Fibroblast of skin of scalp (primary cell): ENCODE results near the gene HTT. TPM values are rescaled to one million over a fixed set of nuclear protein-coding genes. Genes with fewer than 3 reads are reported as not detected.

Experiments used
- DNase-seq: peaks from one replicate; pipeline ENCODE4 v3.0.0-alpha.2; 2013
- polyA plus RNA-seq, 2 experiments: library from polyadenylated mRNA; unstranded; fragments of 120-200 nt; gene quantifications; one replicate each; pipeline ENCODE4 v1.2.1, GENCODE V29; 2013; ENCODE audit not compliant: insufficient read length in 2 of 2

The HTT gene
- polyA plus RNA-seq (2013, experiment 1 of 2; ENCODE audit: insufficient read length) = 22.6 TPM
- 21.8 TPM for polyA plus RNA-seq (2013, experiment 2 of 2; ENCODE audit: insufficient read length)

DNA sequence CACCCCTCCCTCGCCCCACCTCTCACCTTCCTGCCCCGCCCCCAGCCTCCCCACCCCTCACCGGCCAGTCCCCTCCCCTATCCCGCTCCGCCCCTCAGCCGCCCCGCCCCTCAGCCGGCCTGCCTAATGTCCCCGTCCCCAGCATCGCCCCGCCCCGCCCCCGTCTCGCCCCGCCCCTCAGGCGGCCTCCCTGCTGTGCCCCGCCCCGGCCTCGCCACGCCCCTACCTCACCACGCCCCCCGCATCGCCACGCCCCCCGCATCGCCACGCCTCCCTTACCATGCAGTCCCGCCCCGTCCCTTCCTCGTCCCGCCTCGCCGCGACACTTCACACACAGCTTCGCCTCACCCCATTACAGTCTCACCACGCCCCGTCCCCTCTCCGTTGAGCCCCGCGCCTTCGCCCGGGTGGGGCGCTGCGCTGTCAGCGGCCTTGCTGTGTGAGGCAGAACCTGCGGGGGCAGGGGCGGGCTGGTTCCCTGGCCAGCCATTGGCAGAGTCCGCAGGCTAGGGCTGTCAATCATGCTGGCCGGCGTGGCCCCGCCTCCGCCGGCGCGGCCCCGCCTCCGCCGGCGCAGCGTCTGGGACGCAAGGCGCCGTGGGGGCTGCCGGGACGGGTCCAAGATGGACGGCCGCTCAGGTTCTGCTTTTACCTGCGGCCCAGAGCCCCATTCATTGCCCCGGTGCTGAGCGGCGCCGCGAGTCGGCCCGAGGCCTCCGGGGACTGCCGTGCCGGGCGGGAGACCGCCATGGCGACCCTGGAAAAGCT lies at the start of gene HTT, which contains the start of gene HTT-AS:
Gene HTT, plus strand, starts transcription at position 604 of the 768 bp plus-strand sequence. Its CDS starts 145 bp downstream, at position 749.
Gene HTT-AS, minus strand, starts transcription at position 461 of the 768 bp plus-strand sequence.
- DNase-seq = peak; percentile 95

DNA sequence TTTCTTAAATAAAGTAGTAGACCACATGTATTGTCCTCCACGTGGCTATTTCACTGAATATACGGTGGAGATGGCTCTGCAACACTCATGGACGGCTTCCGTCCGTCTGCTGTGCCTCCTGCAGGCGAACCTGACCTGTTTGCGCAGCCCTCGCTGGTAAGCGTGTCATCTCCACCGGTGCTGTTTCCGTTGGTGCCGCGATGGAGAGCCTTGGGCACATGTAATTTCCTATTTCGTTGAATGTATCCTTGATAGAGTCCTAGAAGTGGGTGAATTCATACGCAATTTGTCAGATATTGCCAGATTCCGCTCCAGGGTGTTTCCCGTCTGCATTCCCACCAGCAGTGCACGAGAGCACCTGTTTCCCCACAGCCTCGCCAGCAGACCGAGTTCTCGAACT lies 48.6 kb upstream of the HTT start:
- no peak for DNase-seq

DNA sequence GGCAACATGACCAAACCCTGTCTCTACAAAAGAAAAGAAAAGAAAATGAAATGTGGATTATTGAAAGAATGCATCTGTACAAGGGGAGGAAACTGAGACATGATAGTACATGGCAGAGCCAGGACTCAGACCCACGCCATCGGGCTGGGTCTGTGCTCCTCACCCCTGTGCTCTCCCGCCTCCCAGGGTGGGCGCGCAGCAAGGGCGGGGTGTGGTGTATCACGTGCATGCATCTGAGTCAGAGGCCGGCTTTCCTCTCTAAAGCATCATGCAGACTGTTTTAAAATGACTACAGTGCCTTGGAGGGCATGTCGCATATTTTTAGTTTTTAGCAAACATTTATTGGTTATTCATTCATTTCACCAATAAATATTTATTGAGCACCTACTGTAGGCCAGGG lies 47.9 kb upstream of the HTT start:
- no peak for DNase-seq

DNA sequence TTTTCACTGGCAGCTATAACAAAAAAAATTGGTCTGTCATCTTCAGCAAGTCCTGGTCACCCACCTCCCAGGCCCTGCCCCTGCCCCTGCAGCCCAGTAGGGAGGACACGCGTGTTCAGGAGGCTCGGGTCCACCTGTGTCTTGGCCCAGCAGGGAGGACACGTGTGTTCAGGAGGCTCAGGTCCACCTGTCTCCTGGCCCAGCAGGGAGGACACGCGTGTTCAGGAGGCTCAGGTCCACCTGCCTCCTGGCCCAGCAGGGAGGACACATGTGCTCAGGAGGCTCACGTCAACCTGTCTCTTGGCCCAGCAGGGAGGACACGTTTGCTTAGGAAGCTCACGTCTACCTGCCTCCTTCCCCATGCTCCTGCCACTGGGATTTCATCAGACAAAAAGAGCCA lies 45.0 kb upstream of the HTT start:
- no peak for DNase-seq

DNA sequence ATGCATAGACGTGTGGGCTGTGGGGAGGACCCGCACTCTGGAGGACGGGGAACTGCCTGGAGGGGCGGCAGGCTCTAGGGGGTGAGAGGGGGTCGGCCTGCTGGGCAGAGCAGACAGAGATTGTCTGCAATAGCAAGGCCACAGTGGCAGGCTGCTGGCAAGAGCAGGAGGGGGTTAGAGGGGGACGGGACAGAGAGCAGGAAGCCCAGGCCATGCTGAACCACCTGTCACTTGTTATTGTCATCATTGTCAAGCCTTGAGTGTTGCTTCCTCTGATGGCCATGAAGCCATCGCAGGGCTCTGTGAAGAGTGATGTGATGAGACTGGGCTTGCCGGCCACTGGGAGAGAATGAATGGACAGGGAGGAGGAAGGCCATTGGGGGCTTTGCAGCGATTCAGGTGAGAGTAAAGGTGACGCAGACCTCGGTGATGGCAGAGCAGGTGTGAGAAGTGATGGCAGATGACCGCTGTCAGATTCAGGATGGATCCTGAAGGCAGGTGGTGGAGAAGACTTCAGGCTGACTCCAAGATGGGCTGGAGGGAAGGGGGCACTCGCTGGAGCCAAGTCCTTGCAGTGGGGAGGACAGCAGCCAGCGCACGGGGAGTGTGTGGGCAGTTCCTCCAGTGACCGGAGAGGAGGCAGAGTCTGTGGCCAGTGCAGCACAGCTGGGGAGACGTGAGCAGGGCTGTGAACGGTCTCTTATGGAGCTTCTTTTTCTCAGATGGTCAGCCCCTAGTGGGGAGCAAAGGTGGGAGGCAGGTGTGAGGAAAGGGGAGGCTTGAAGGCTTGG lies 43.7 kb upstream of the HTT start:
- DNase-seq = no peak

DNA sequence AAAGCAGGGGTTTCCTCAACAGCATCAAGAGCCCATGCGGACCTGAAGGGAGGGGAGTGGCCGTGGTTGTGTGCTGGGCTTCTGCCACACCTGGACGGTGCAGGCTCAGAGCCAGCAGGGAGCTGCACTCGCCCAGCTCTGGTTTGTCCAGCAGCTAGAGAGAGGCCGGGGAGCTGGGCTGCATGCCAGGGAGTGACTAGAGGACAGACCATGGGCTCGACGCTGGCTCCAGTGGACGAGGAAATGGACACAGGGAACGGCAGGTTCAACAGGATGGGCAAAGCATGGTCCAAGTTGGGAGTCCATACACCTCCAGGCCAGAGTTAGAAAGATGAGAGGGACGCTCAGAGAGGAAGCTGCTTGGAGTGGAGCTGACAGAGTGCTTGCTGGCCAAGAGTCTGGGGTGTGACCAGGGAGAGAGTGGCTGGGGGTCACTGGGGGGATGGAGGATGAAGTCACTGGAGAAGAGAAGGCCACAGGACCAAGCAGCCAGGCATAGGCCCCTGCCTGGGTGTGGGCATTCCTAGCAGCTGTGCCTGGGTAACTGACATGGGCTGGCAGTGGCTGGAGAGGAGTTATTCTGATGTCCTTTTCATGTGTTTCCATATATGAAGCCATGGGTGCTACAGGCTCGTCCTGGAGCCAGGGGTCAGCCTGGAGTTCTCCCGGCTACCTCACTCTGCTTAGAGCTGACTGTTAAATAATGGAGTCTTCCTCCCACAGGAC lies 43.0 kb upstream of the HTT start:
- DNase-seq = no peak

DNA sequence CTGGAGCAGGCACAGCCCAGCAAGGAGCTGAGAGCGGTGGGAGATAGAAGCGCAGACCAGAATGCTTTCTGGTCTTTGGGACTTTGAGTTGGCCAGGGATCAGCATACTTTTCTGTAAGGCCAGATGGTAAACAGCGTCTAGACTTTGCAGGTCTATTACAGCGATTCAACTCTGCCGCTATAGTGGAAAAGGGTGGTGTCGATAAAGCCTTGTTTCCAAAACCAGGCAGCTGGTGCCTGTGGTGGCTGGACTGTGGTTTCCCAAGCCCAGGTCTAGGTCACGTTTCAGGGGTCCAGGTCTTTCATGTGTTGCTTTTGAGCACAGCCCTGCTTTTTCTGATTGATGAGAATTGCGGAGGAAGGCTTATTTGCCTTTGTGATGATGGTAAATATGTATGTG lies 40.2 kb upstream of the HTT start:
- no peak for DNase-seq

DNA sequence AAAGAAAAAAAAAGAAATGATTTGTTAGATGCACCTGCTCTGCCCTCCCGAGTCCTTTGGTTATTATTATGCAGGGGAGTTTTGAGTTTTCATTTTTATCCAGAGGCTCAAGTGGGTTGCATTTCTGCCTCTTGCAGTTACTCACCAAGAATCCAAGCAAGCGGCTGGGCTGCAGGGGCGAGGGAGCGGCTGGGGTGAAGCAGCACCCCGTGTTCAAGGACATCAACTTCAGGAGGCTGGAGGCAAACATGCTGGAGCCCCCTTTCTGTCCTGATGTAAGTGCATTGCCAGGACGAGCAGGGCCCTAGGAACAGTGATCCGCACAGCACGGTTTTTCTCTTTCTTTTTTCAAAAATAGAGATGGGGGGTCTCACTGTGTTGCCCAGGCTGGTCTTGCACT lies 39.2 kb upstream of the HTT start:
- DNase-seq = no peak

DNA sequence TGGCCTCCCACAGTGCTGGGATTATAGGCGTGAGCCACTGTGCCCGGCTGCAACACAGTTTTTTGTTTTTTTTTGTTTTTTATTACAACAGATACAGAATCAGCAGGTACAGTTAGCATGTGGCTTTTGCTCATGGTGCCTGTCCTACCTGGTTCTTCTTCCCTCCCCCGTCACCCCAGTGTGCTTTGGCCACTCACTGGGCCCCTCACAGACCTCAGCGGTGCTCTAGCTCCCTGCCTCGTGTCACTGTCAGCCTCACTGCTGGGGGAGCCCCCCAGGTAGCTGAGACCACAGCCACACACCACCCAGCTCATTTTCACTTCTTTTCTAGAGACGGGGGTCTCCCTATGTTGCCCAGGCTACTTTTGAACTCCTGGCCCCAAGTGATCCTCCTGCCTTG lies 38.8 kb upstream of the HTT start:
- DNase-seq = no peak

DNA sequence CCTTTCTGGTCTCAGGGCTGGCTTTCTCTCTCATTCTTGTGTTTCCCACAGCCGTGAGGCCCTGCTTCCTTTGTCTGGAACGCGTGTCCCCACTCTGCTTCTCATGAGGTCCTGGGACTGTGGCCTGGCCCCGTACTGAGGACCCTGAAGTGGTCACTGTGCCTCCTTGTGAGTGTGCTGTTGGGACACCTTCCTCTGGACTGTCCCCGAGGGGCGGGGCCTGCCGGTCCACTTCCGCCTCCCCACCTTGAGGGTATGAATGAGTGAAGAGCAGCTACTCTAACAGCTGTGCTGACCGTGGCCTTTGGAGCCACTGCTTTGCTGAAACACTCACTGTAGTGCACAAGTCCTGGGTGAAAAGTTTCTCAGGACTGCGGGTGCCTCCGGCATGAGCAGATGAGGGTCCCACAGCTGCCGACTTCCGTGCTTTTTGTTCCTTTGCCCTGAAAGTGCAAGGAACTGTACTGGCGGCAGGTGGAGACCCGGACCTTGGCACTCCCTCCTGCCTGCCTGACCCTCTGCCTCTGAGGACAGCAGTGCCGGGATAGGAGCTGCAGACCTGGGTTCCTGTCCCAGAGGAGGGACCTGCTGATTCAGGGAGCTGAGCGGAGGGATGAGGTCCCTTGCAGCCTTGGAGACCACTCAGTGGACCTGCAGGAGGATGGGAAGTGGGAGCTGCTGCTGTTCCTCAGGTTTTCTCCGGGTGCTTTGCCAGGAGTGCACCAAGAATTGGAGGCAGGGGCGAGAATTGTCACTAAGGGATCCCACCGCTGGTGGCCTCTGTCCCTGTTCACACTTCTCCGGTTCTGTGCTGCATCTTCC lies 38.1 kb upstream of the HTT start:
- DNase-seq = no peak

DNA sequence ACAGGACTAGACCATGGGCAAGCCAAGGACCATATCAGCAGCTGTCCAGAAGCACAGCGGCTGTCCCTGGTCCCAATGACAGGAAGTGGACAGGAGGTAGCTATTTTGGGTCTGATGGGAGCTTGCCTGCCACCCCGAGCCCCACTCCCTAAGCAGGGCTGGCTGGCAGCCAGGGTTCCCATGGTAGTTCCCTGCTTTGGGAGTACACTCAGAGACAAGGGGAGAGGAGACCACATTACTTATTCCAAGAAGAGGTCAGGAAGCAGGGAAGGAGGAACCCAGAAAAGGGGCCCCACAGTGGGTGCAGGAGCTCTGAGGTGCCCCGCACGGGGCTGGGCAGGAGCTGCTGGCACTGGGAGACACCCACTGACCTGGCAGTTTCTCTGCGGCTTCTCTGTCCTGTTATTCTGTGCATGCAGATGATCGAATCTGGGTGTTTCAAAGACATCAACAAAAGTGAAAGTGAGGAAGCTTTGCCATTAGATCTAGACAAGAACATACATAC lies 36.5 kb upstream of the HTT start:
- DNase-seq = peak; percentile 12

DNA sequence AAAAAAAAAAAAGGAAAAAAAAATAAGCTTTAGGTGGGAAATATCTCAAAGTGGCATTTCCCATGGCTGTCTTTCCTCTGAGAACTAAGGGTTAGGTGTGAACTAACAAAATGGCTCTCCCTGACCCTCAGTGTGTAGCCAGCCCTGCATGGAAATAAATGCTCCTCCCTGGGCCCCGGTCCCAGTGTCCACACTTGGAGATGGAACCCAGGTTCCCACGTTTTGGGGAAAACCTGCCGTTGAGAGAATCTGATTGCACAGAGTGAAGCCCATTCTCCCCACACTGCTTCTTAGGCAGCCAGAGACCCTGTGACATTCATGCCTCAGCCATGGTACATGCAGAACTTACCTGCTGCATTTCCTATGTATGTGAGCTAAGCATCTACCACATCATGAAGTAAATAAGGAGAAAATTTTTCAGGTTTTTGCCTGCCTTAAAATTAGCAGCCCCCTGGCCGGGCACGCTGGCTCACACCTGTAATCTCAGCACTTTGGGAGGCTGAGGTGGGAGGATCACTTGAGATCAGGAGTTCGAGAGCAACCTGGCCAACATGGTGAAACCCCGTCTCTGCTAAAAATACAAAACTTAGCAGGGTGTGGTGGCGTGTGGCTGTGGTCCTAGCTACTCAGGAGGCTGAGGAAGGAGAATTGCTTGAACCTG lies 34.6 kb upstream of the HTT start:
- DNase-seq = no peak

DNA sequence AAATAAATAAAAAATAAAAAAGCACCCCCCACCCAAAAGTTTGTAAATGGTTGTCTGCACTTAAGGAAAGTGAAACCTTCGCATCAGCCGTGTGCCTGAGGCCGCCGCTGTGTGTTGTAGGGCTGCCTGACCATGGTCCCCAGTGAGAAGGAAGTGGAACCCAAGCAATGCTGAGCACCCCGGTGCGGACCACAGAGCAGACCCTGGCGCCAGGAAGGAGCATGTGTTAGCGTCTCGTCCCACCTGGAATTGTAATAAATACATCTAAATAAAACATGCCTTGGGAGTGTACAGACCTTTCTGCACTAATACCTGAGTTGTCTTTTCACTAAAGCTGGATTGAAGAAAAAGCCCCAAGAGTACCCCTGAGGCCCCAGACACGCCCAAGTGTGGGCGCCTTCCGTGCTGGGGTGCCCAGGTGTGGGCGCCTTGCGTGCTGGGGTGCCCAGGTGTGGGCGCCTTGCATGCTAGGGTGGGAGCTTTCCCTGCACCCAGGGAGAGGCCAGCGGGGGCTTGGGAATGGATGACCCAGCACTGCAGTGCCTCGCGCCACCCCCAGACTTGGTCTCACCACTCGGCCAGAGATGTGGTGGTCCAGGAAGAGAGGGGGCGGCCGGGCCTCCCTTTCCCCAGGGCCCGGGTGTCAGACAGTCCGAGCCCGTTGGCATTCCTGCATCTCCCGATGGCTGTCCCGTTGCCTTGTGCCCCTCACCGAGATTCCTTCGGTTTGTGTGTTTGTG lies 33.9 kb upstream of the HTT start:
- no peak for DNase-seq

DNA sequence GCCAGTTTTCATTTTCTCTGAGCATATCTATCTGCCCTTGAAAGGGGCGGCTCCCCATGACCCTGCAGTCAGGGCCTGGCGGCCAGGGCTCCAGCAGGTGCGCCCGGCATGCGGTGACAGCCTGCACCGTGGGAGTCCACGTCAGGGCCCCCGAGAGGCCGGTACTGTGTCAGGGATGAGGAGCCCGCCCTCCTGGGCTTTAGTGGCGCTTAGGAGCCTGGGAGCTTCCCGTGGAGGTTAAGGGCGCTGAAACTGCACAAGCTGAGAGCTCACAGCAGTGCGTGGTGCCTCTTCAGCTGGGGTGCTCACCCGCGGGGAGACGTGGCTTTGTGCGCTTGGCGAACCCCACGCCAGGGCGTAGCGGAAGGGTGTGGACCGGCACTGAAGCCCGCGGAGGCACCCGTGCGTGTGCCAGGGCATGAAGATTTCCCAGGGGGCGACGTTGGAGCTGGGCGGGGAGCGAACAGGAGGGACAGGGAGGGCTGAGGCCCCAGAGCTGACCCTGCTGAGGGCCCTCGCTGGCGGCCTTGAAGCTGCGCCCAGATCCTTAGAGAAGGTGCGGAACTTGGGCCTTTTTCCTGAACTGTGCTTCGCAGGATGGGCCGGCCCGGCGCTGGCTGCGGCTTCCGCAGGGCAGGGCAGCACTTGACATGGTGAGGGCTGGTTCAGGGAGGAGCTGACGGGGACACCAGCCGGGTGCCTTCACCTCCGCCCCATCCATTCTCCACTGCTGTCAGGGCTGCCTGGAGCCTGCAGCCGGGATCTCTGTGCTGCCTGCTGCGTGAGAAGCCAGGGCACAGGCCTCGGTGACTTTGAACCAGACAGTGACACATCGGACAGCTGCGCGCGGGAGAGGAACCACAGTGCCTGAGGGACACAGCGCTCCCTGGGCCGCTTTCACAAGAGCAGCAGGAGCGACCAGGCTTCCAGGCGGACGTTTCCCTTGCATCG lies 33.0 kb upstream of the HTT start:
- DNase-seq = peak; percentile 65

DNA sequence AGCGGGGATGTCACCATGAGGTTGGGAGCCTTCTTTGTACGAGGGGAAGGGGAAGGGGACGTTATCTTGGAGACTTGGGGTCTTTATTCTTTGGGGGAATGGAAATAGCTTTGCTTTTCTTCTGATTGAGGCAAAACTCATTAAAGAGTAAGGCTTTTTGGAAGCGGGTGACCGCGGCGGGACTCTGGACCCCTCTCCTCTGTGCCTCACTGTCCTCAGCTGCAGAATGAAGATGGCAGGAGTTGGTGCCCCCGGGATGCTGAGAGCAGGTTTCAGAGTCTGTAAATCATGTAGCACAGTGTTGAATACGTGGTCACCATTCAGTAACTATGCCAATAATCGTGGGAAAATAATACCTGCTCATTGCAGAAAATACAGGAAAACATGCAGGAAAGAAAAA lies 32.3 kb upstream of the HTT start:
- no peak for DNase-seq

DNA sequence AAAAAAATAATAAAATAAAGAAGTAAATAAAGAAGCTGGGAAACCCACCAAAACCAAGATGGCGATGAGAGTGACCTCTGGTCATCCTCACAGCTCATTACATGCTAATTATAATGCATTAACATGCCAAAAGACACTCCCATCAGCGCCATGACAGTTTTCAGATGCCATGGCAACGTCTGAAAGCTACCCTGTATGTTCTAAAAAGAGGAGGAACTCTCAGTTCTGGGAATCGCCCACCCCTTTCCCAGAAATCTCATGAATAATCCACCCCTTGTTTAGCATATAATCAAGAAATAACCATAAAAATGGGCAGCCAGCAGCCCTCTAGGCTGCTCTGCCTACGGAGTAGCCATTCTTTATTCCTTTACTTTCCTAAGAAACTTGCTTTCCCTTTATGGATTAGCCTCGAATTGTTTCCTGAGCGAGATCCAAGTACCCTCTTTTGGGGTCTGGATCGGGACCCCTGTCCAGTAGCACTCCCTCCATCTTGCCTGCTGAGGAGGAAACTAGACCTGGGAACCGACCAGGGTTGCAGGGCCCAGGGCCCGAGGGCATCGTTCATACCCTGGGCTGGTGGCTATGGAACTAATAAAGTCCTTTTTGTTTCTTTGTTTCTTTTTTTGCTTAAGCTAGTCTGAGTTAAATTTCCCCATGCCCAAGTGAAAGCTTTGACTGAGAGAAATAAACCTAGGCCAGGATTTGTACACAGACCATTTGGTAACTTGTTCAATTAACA lies 31.0 kb upstream of the HTT start:
- DNase-seq = no peak

DNA sequence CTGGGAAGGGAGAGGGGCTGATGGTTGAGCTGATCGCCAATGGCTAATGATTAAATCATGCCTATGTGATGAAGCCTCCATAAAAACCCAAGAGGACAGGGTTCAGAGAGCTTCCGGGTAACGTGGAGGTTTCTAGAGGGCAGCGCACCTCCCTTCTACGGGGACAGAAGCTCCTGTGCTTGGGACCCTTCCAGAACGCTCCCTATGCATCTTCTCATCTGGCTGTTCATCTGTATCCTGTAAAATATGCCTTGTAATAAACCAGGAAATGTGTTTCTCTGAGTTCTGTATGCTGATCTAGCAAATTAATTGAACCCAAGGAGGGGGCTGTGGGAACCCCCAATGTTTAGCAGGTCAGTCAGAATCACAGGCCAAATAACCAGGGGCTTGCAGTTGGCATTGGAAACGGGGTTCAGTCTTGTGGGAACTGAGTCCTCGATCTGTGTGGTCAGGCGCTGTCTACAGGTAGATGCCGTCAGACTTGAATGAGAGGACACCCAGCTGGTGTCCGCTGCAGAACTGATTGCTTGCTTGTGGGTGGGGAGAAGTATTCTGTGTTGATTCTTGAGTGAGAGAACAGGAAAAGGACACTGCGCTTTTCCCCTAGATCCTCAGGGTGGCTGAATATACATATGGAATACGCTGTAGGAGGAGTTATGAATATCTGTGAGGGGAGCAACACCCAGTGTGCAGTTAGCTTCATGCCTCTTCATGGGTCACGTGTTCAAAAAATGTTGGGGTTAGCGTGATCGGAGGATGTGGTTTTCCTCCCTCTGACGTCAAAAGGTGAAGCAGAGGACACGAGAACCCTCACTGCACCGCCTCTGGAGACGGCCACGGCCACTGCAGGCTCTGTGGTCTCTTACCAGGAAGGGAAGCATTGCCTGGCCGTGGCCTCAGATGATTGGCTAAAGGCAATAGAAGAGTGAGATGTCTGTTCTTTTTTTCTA lies 29.3 kb upstream of the HTT start:
- DNase-seq = peak; percentile 45

DNA sequence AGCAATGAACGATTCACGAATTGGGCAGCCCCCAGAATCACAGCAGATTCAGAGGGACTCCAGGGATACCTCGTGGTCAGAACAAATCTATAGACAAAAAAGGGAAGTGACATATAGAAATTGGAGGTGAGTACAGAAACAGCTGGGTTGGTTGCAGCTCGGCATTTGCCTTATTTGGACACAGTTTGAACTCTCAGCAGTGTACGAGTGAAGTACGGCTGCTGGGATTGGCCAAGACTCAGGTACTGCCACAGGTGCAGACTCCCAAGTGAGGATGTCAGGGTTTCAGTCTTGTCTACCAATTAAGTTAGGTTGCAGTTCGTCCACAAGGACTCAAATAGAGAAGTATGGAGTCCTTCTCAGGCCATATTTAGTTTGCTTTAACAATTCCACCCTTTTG lies 28.3 kb upstream of the HTT start:
- no peak for DNase-seq
